SU-DHL-6 (cell line): ENCODE results near the gene NBPF3.

Experiments used
- H2AFZ ChIP-seq: fragments of 200-600 bp; sonication (generic); 2 replicates; pipeline ENCODE4 v1.6.1; 2014; ENCODE audit warnings: low read depth, mild to moderate bottlenecking, moderate library complexity, mixed read lengths, antibody characterized with exemption, low read length; ENCODE audit not compliant: severe bottlenecking
- H3F3A ChIP-seq: fragments of 200-600 bp; shearing (Covaris generic); 2 replicates; pipeline ENCODE4 v1.6.0; 2016; ENCODE audit warnings: antibody characterized with exemption, mild to moderate bottlenecking; ENCODE audit not compliant: insufficient read depth
- H3K27ac ChIP-seq: fragments of 200-600 bp; sonication (generic); 2 replicates; pipeline ENCODE4 v1.5.1; 2016; ENCODE audit warnings: low read depth, mild to moderate bottlenecking, low read length, moderate library complexity, mixed read lengths
- H3K27me3 ChIP-seq: fragments of 200-600 bp; sonication (generic), shearing (Covaris generic); 2 replicates; pipeline ENCODE4 v1.6.0; 2014; ENCODE audit warnings: mild to moderate bottlenecking, low read length
- H3K36me3 ChIP-seq: fragments of 200-600 bp; sonication (generic); 2 replicates; pipeline ENCODE4 v1.6.1; 2014; ENCODE audit warnings: mild to moderate bottlenecking, low read length, mixed read lengths
- H3K4me2 ChIP-seq: fragments of 300-600, 200-600 bp; shearing (Covaris generic), sonication (generic); 2 replicates; pipeline ENCODE4 v1.6.0; 2014; ENCODE audit warnings: low read length, low read depth, mild to moderate bottlenecking; ENCODE audit not compliant: poor library complexity, severe bottlenecking
- H3K4me3 ChIP-seq: fragments of 200-600 bp; sonication (generic); 2 replicates; pipeline ENCODE4 v1.5.1; 2014; ENCODE audit warnings: antibody characterized with exemption, low read length, mild to moderate bottlenecking, mixed read lengths; ENCODE audit not compliant: insufficient read depth, poor library complexity, severe bottlenecking
- H3K79me2 ChIP-seq: fragments of 200-600 bp; sonication (generic); 2 replicates; pipeline ENCODE4 v1.6.1; 2014; ENCODE audit warnings: mild to moderate bottlenecking, low read length, moderate library complexity; ENCODE audit not compliant: insufficient read depth
- H3K9ac ChIP-seq: fragments of 200-600 bp; sonication (generic); 2 replicates; pipeline ENCODE4 v1.7.0; 2014; ENCODE audit warnings: mild to moderate bottlenecking, low read length
- H3K9me2 ChIP-seq: fragments of 200-600 bp; sonication (generic); replicated peaks from 2 replicates; pipeline ENCODE4 v1.6.1; 2014; ENCODE audit warnings: low read length; ENCODE audit not compliant: insufficient read depth
- H3K9me3 ChIP-seq: fragments of 200-600 bp; sonication (generic); 2 replicates; pipeline ENCODE4 v1.6.1; 2014; ENCODE audit warnings: low read length, mixed read lengths; ENCODE audit not compliant: insufficient read depth
- H4K20me1 ChIP-seq: fragments of 200-600 bp; sonication (generic); 2 replicates; pipeline ENCODE4 v1.6.1; 2014; ENCODE audit warnings: low read depth, mild to moderate bottlenecking, antibody characterized with exemption, low read length, moderate library complexity, mixed read lengths
- CTCF ChIP-seq: fragments of 200-600 bp; sonication (generic); IDR thresholded peaks from one replicate; pipeline ENCODE4 v1.5.1; 2017; ENCODE audit warnings: antibody characterized with exemption, mild to moderate bottlenecking, low read length, moderate library complexity; ENCODE audit not compliant: insufficient read depth, poor library complexity, severe bottlenecking
- EZH2phosphoT487 ChIP-seq: fragments of 200-600 bp; sonication (generic), shearing (Covaris generic); conservative IDR thresholded peaks from 2 replicates; pipeline ENCODE4 v1.6.1; 2018; ENCODE audit warnings: mild to moderate bottlenecking, antibody characterized with exemption, low read length, moderate library complexity, mixed read lengths

Gene NBPF3

GRCh38 chr1:21510885-21511578 lies 71.1 kb downstream of the NBPF3 start:
- H3K4me3 ChIP-seq = peak overlapping the region; percentile 11
- no peak for TF ChIP-seq CTCF
- no peak for TF ChIP-seq EZH2phosphoT487

GRCh38 chr1:21511579-21512522 lies 71.9 kb downstream of the NBPF3 start:
- H3K4me3 ChIP-seq = no peak overlapping the region
- H3K9me3 ChIP-seq = no peaks in the 10 kb centered on the region
- H3K4me2 ChIP-seq = peak overlapping the region; percentile 65
- peak overlapping the region; percentile 98 for H3K27ac ChIP-seq
- H3F3A ChIP-seq = peaks cover 36% of the 10 kb centered on the region
- H4K20me1 ChIP-seq = no peaks in the 10 kb centered on the region
- peaks cover 16% of the 10 kb centered on the region for H3K79me2 ChIP-seq
- no peak overlapping the region for H3K9ac ChIP-seq
- H2AFZ ChIP-seq = no peak overlapping the region
- no peaks in the 10 kb centered on the region for H3K36me3 ChIP-seq
- TF ChIP-seq EZH2phosphoT487 (no peak), CTCF (no peak)
- H3K9me2 ChIP-seq = no peaks in the 10 kb centered on the region
- H3K27me3 ChIP-seq = no peaks in the 10 kb centered on the region

More at GRCh38 chr1:21510885-21511578, 71.1 kb downstream of the NBPF3 start:
- Histone ChIP-seq H3K9me3 (no peaks in the 10 kb centered on the region), H3K9ac (peak overlapping the region; percentile 59), H3K79me2 (peaks cover 16% of the 10 kb centered on the region), H3K27me3 (no peaks in the 10 kb centered on the region), H3F3A (peaks cover 27% of the 10 kb centered on the region), H3K36me3 (no peaks in the 10 kb centered on the region), H2AFZ (no peak overlapping the region), H3K4me2 (peak overlapping the region; percentile 65), H3K27ac (peak overlapping the region; percentile 98), H4K20me1 (no peaks in the 10 kb centered on the region), H3K9me2 (no peaks in the 10 kb centered on the region)

- Histone ChIP-seq H3K36me3 (no peaks in the 10 kb centered on the region), H3K9me2 (no peaks in the 10 kb centered on the region), H3K27ac (peak overlapping the region; percentile 98), H3K27me3 (no peaks in the 10 kb centered on the region), H2AFZ (no peak overlapping the region), H4K20me1 (no peaks in the 10 kb centered on the region), H3K9ac (peak overlapping the region; percentile 33), H3F3A (peaks cover 59% of the 10 kb centered on the region), H3K4me3 (peak overlapping the region; percentile 14), H3K79me2 (peaks cover 16% of the 10 kb centered on the region), H3K4me2 (peak overlapping the region; percentile 65), H3K9me3 (no peaks in the 10 kb centered on the region)
- no peak for TF ChIP-seq CTCF
- no peak for TF ChIP-seq EZH2phosphoT487
These were observed 74.3 kb downstream of the NBPF3 start for GRCh38 chr1:21514245-21514644.
